ENCODE results near the gene EIF1AD. TPM values are rescaled to one million over a fixed set of nuclear protein-coding genes. Genes with fewer than 3 reads are reported as not detected.

The EIF1AD gene
- total RNA-seq, 3 donors from 2014 or later = 25.5 to 35.3 (median 30.3) TPM

GRCh38 chr11:65977621-65978390, 24.2 kb downstream of the EIF1AD start:
- Histone ChIP-seq H3K4me1 (ENCODE audit: low read depth) (no peaks in the 10 kb centered on the region), H3K36me3 (ENCODE audit: low read depth) (peaks cover 7% of the 10 kb centered on the region), H3K4me3 (no peak overlapping the region), H3K9me3 (no peaks in the 10 kb centered on the region)
- no peak for ATAC-seq
- intact Hi-C loops (cut with DNase I, micrococcal nuclease) = no loop called here
- peak in 1 of 3 donors; percentile 28 for DNase-seq
- no peak for TF ChIP-seq CTCF (IDR thresholded peaks at IDR 0.05)

- peak; percentile 20 for ATAC-seq
- peaks cover 7% of the 10 kb centered on the region for H3K36me3 ChIP-seq (ENCODE audit: low read depth)
Observed at GRCh38 chr11:65976216-65977176, 25.5 kb downstream of the EIF1AD start.

GRCh38 chr11:65975771-65976170, 26.2 kb downstream of the EIF1AD start:
- intact Hi-C loops (cut with DNase I, micrococcal nuclease) = no loop called here
- no peak for TF ChIP-seq CTCF (IDR thresholded peaks at IDR 0.05)
- Histone ChIP-seq H3K4me1 (ENCODE audit: low read depth) (no peaks in the 10 kb centered on the region), H3K9me3 (no peaks in the 10 kb centered on the region), H3K4me3 (no peak overlapping the region), H3K36me3 (ENCODE audit: low read depth) (peaks cover 7% of the 10 kb centered on the region)
- ATAC-seq = no peak
- no peak for DNase-seq

More at GRCh38 chr11:65976216-65977176, 25.5 kb downstream of the EIF1AD start:
- Histone ChIP-seq H3K9me3 (no peaks in the 10 kb centered on the region), H3K4me3 (no peak overlapping the region), H3K4me1 (ENCODE audit: low read depth) (no peaks in the 10 kb centered on the region)
- DNase-seq = peak in 1 of 3 donors; percentile 54
- intact Hi-C loops (cut with DNase I, micrococcal nuclease) = no loop called here
- TF ChIP-seq CTCF (IDR thresholded peaks at IDR 0.05) = no peak

GRCh38 chr11:65973439-65974110, 28.4 kb downstream of the EIF1AD start:
- no peak for TF ChIP-seq CTCF (IDR thresholded peaks at IDR 0.05)
- H3K9me3 ChIP-seq = no peaks in the 10 kb centered on the region
- intact Hi-C loops (cut with DNase I, micrococcal nuclease) = no loop called here
- DNase-seq (no peak), ATAC-seq (no peak)
- peaks cover 7% of the 10 kb centered on the region for H3K36me3 ChIP-seq (ENCODE audit: low read depth)
- no peaks in the 10 kb centered on the region for H3K4me1 ChIP-seq (ENCODE audit: low read depth)
- no peak overlapping the region for H3K4me3 ChIP-seq

GRCh38 chr11:65972116-65972515, 29.8 kb downstream of the EIF1AD start:
- Histone ChIP-seq H3K36me3 (ENCODE audit: low read depth) (no peaks in the 10 kb centered on the region), H3K9me3 (no peaks in the 10 kb centered on the region), H3K4me3 (no peak overlapping the region), H3K4me1 (ENCODE audit: low read depth) (no peaks in the 10 kb centered on the region)
- intact Hi-C loops (cut with DNase I, micrococcal nuclease) = no loop called here
- ATAC-seq (no peak), DNase-seq (no peak)
- no peak for TF ChIP-seq CTCF (IDR thresholded peaks at IDR 0.05)

Data from mucosa of descending colon (tissue), 3 donors.